ENCODE measurements around the gene ARRDC5. TPM values are rescaled to one million over a fixed set of nuclear protein-coding genes. Genes with fewer than 3 reads are reported as not detected.
A peak's percentile ranks its signal among the peaks of the same experiment; 100 is the strongest.
"Not testable (repeated sequence)": the region's sequence is repeated elsewhere in the genome, so short reads cannot be mapped to it uniquely, and the experiment has no call there.

Gene ARRDC5
- total and polyA plus RNA-seq, 12 donors, result 0.06 to 1.1 (median 0.24) TPM; not detected in 2

GRCh38 chr19:4866595-4867424, 35.9 kb downstream of the ARRDC5 start:
- Histone ChIP-seq H3K36me3 (replicated peaks in 1 of 2) (no peaks in the 10 kb centered on the region), H3K9me3 (replicated peaks in 1 of 3) (no peaks in the 10 kb centered on the region), H3K27ac (peak overlapping the region in 4 of 5 donors; percentile 11 to 91 (median 83)), H3K27me3 (no peaks in the 10 kb centered on the region), H3K4me1 (replicated peaks in 1 of 2) (peaks cover 9 to 32% of the 10 kb centered on the region in 2 donors), H3K4me3 (peak overlapping the region in 3 of 4 donors; percentile 27 to 66 (median 63))
- 0 to 5% (median 1%) methylated on average over 9 to 22 of the region's 22 CpGs for WGBS, 4 donors
- intact Hi-C loops (cut with DNase I), result loop anchor here in 1 of 2 donors (5.0 kb wide), 1 partner anchor 160 kb away; no protein-coding TSS in a partner anchor
- peak; percentile 57 to 70 (median 65) for DNase-seq
- TF ChIP-seq CTCF (IDR thresholded peaks at IDR 0.05) (no peak), POLR2A (IDR thresholded peaks at IDR 0.05) (no peak)

- H3K4me3 ChIP-seq, result no peak overlapping the region
- H3K27me3 ChIP-seq, result no peaks in the 10 kb centered on the region
- peaks cover 2 to 7% of the 10 kb centered on the region in 2 donors for H3K4me1 ChIP-seq (replicated peaks in 1 of 2)
- TF ChIP-seq POLR2A (IDR thresholded peaks at IDR 0.05) (no peak), CTCF (IDR thresholded peaks at IDR 0.05) (no peak)
- H3K9me3 ChIP-seq (replicated peaks in 1 of 3), result no peaks in the 10 kb centered on the region
- H3K27ac ChIP-seq, result no peak overlapping the region
- intact Hi-C loops (cut with DNase I), result no loop called here
- WGBS, 4 donors, result 50 to 68% (median 66%) methylated on average over 3 to 10 of the region's 10 CpGs; no CpG with 5 or more reads in 1 of the 4 donors
- H3K36me3 ChIP-seq (replicated peaks in 1 of 2), result peaks cover 0 to 52% of the 10 kb centered on the region in 2 donors
- no peak for DNase-seq
Measured at GRCh38 chr19:4861147-4861546, 41.5 kb downstream of the ARRDC5 start.

GRCh38 chr19:4859697-4860096, 43.0 kb downstream of the ARRDC5 start:
- Histone ChIP-seq H3K27me3 (no peaks in the 10 kb centered on the region), H3K36me3 (replicated peaks in 1 of 2) (peaks cover 0 to 63% of the 10 kb centered on the region in 2 donors), H3K4me3 (no peak overlapping the region), H3K27ac (no peak overlapping the region), H3K4me1 (replicated peaks in 1 of 2) (peaks cover 0 to 5% of the 10 kb centered on the region in 2 donors), H3K9me3 (replicated peaks in 1 of 3) (no peaks in the 10 kb centered on the region)
- intact Hi-C loops (cut with DNase I), result loop anchor here in 1 of 2 donors (10.0 kb wide), 1 partner anchor 55 kb away; no protein-coding TSS in a partner anchor
- TF ChIP-seq POLR2A (IDR thresholded peaks at IDR 0.05) (no peak), CTCF (IDR thresholded peaks at IDR 0.05) (no peak)
- WGBS, 4 donors, result 94 to 100% (median 96%) methylated on average over 3 to 11 of the region's 11 CpGs
- no peak for DNase-seq

- H3K27me3 ChIP-seq; H3K9me3 ChIP-seq (replicated peaks in 1 of 3); H3K27ac ChIP-seq; H3K4me3 ChIP-seq; H3K4me1 ChIP-seq (replicated peaks in 1 of 2); DNase-seq: not testable (repeated sequence)
- intact Hi-C loops (cut with DNase I), result loop anchor here in 1 of 2 donors (10.0 kb wide), 1 partner anchor 52 kb away; no protein-coding TSS in a partner anchor
- WGBS, 4 donors, result 88 to 95% (median 89%) methylated on average over 11 to 12 of the region's 12 CpGs
- H3K36me3 ChIP-seq (replicated peaks in 1 of 2), result peaks cover 0 to 86% of the 10 kb centered on the region in 2 donors
Measured at GRCh38 chr19:4856468-4856867, 46.2 kb downstream of the ARRDC5 start.

- not testable (repeated sequence) for DNase-seq; H3K27ac ChIP-seq; H3K4me3 ChIP-seq; H3K4me1 ChIP-seq (replicated peaks in 1 of 2); H3K9me3 ChIP-seq (replicated peaks in 1 of 3); H3K27me3 ChIP-seq
- H3K36me3 ChIP-seq (replicated peaks in 1 of 2), result peaks cover 0 to 66% of the 10 kb centered on the region in 2 donors
- intact Hi-C loops (cut with DNase I), result loop anchor here (5.0 to 10.0 kb wide), 2 partner anchors 41 to 49 kb away; no protein-coding TSS in a partner anchor
- WGBS, 4 donors, result 87 to 88% (median 87%) methylated on average over 8 of the region's 8 CpGs
Measured at GRCh38 chr19:4853506-4853905, 49.2 kb downstream of the ARRDC5 start.

Data from adrenal gland (tissue), 12 donors.